Peyer's patch (tissue), 4 donors: ENCODE results near the gene TBC1D17. TPM values are rescaled to one million over a fixed set of nuclear protein-coding genes. Genes with fewer than 3 reads are reported as not detected.

Experiments
- DNase-seq, 3 donors: peaks; one replicate each; pipeline ENCODE4 v3.0.0-alpha.2; 2017 to 2019
- H3K27ac ChIP-seq, 4 donors: fragments of 200-600 bp; sonication (generic); one replicate each; pipeline ENCODE4 v1.5.1; 2016 to 2019
- H3K27me3 ChIP-seq, 2 donors: fragments of 200-600 bp; sonication (generic); one replicate each; pipeline ENCODE4 v1.5.1; 2019
- H3K36me3 ChIP-seq, 3 donors: fragments of 200-600 bp; sonication (generic); one replicate each; pipeline ENCODE4 v1.5.1; 2016 to 2019
- H3K4me1 ChIP-seq, 4 donors: fragments of 200-600 bp; sonication (generic); one replicate each; pipeline ENCODE4 v1.5.1; 2016 to 2019
- H3K4me3 ChIP-seq, 4 donors: fragments of 200-600 bp; sonication (generic); 1 replicate in 3 of 4; 2 replicates in 1 of 4; pipeline ENCODE4 v1.5.1; 2016 to 2019; ENCODE audit warnings: mild to moderate bottlenecking in 1 of 4
- H3K9me3 ChIP-seq, 4 donors: fragments of 200-600 bp; sonication (generic); one replicate each; pipeline ENCODE4 v1.5.1; 2016 to 2019; ENCODE audit warnings: mild to moderate bottlenecking in 1 of 4
- CTCF ChIP-seq, 6 experiments: fragments of 450-650 bp in 4 of 6; fragments of 200-600 bp in 2 of 6; sonication (generic) in 1 of 6; IDR thresholded peaks; one replicate each; pipeline ENCODE4 v1.5.1; 2017 to 2019; ENCODE audit warnings: antibody characterized with exemption in 6 of 6, mild to moderate bottlenecking in 3 of 6, moderate library complexity in 1 of 6
- POLR2A ChIP-seq, 2 donors: fragments of 450-650 bp; IDR thresholded peaks; one replicate each; pipeline ENCODE4 v1.5.1; 2017; ENCODE audit warnings: antibody characterized with exemption in 2 of 2, mild to moderate bottlenecking in 2 of 2, moderate library complexity in 2 of 2
- total RNA-seq, 4 donors: library from RNA; depleted of rRNA; stranded (reverse); fragments of >200 nt; gene quantifications; one replicate each; pipeline ENCODE4 v1.1.0, GENCODE V29; 2016

The TBC1D17 gene
- total RNA-seq, 4 donors from 2014 or later = 22.8 to 83.3 (median 62.1) TPM

- TF ChIP-seq CTCF (IDR thresholded peaks at IDR 0.05) = no peak
- no peak for TF ChIP-seq POLR2A (IDR thresholded peaks at IDR 0.05)
- H3K27me3 ChIP-seq = no peaks in the 10 kb centered on the region
- no peaks in the 10 kb centered on the region for H3K9me3 ChIP-seq
- no peak overlapping the region for H3K27ac ChIP-seq
- peaks cover 6 to 43% (median 16%) of the 10 kb centered on the region in 4 donors for H3K4me1 ChIP-seq
- H3K36me3 ChIP-seq = peaks cover 0 to 15% (median 0%) of the 10 kb centered on the region in 3 donors
- no peak overlapping the region for H3K4me3 ChIP-seq
- DNase-seq = no peak
These were observed 6.0 kb upstream of the TBC1D17 start for GRCh38 chr19:49871349-49871985.

- Histone ChIP-seq H3K4me3 (no peak overlapping the region), H3K27me3 (no peaks in the 10 kb centered on the region), H3K9me3 (no peaks in the 10 kb centered on the region), H3K27ac (no peak overlapping the region), H3K36me3 (peaks cover 0 to 15% (median 0%) of the 10 kb centered on the region in 3 donors), H3K4me1 (peaks cover 6 to 41% (median 14%) of the 10 kb centered on the region in 4 donors)
- TF ChIP-seq CTCF (IDR thresholded peaks at IDR 0.05) (no peak), POLR2A (IDR thresholded peaks at IDR 0.05) (no peak)
- no peak for DNase-seq
These were observed 5.0 kb upstream of the TBC1D17 start for GRCh38 chr19:49872245-49873128.

DNA sequence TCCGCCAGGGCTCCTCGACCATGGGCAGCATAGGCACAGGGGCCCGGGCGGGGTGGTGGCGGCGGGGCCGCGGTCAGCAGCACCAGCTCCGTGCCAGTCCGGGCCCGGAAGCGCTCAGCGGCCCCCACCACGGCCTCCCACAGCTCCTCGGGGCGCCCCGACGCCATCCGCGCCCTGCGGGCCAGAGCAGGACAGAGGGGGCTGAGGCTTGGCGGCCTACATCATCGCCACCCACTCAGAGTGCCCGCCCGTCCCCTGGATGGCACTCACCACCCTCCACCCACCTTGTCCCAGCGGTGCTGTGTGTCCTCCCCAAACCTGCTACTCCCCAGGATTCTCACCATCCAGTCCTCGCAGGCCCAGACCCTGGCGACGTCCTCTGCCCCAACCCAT is 4.4 kb upstream of the TBC1D17 start:
- no peaks in the 10 kb centered on the region for H3K9me3 ChIP-seq
- H3K4me1 ChIP-seq = peaks cover 6 to 38% (median 14%) of the 10 kb centered on the region in 4 donors
- TF ChIP-seq CTCF (IDR thresholded peaks at IDR 0.05) (no peak), POLR2A (IDR thresholded peaks at IDR 0.05) (no peak)
- H3K36me3 ChIP-seq = peaks cover 0 to 15% (median 0%) of the 10 kb centered on the region in 3 donors
- no peaks in the 10 kb centered on the region for H3K27me3 ChIP-seq
- H3K4me3 ChIP-seq = no peak overlapping the region
- H3K27ac ChIP-seq = no peak overlapping the region
- no peak for DNase-seq

GRCh38 chr19:49873834-49874233 is 3.7 kb upstream of the TBC1D17 start:
- peaks cover 0 to 17% (median 0%) of the 10 kb centered on the region in 3 donors for H3K36me3 ChIP-seq
- no peak overlapping the region for H3K4me3 ChIP-seq
- H3K4me1 ChIP-seq = peaks cover 6 to 38% (median 12%) of the 10 kb centered on the region in 4 donors
- DNase-seq = no peak
- no peaks in the 10 kb centered on the region for H3K27me3 ChIP-seq
- no peak overlapping the region for H3K27ac ChIP-seq
- TF ChIP-seq POLR2A (IDR thresholded peaks at IDR 0.05) (no peak), CTCF (IDR thresholded peaks at IDR 0.05) (no peak)
- no peaks in the 10 kb centered on the region for H3K9me3 ChIP-seq

GRCh38 chr19:49874503-49875157 is 2.9 kb upstream of the TBC1D17 start:
- Histone ChIP-seq H3K9me3 (no peaks in the 10 kb centered on the region), H3K27ac (no peak overlapping the region), H3K36me3 (peaks cover 0 to 25% (median 0%) of the 10 kb centered on the region in 3 donors), H3K4me1 (peaks cover 6 to 38% (median 10%) of the 10 kb centered on the region in 4 donors), H3K4me3 (no peak overlapping the region), H3K27me3 (no peaks in the 10 kb centered on the region)
- no peak for TF ChIP-seq CTCF (IDR thresholded peaks at IDR 0.05)
- TF ChIP-seq POLR2A (IDR thresholded peaks at IDR 0.05) = no peak
- no peak for DNase-seq
